ENCODE data around the gene USHBP1. TPM values are rescaled to one million over a fixed set of nuclear protein-coding genes. Genes with fewer than 3 reads are reported as not detected.

The USHBP1 gene
- total and polyA plus RNA-seq, 2 experiments from 2014 or later = 4.0 to 5.6 TPM

- Mint-ChIP-seq H3K27me3 (ENCODE audit: insufficient read depth, low read depth, poor library complexity) (peaks cover 29% of the 10 kb centered on the region), H3K9me3 (no peaks in the 10 kb centered on the region; the same call in 1 of the 3 replicates), H3K4me1 (peaks cover 38% of the 10 kb centered on the region), H3K36me3 (ENCODE audit: low read depth) (peaks cover 15% of the 10 kb centered on the region; the same call in 2 of the 3 replicates), H3K4me3 (peak overlapping the region; percentile 95), H3K27ac (peak overlapping the region; percentile 32; the same call in 1 of the 2 replicates)
- Histone ChIP-seq H3K79me2 (replicated peaks; ENCODE audit: insufficient read depth) (peaks cover 35% of the 10 kb centered on the region), H3K36me3 (ENCODE audit: insufficient read depth) (no peaks in the 10 kb centered on the region), H3F3A (replicated peaks; ENCODE audit: low read depth) (peaks cover 37% of the 10 kb centered on the region), H3K4me2 (no peak overlapping the region), H3K27me3 (ENCODE audit: insufficient read depth) (no peaks in the 10 kb centered on the region), H4K20me1 (replicated peaks; ENCODE audit: insufficient read depth) (peaks cover 16% of the 10 kb centered on the region), H3K4me3 (no peak overlapping the region), H3K4me1 (ENCODE audit: insufficient read depth) (peaks cover 34% of the 10 kb centered on the region), H3K9me2 (ENCODE audit: insufficient read depth) (no peaks in the 10 kb centered on the region), H3K27ac (ENCODE audit: low read depth) (no peak overlapping the region), H2AFZ (no peak overlapping the region)
- ATAC-seq (no peak), DNase-seq (ENCODE audit: low spot score) (no peak)
- TF ChIP-seq EZH2phosphoT487 (IDR thresholded peaks at IDR 0.05; ENCODE audit: unreplicated experiment) (no peak), ZNF114 (CRISPR knock-in tag; IDR thresholded peaks at IDR 0.05) (no peak), EZH2 (IDR thresholded peaks at IDR 0.05; ENCODE audit: low read depth, unreplicated experiment) (no peak), REST (IDR thresholded peaks at IDR 0.05; ENCODE audit: unreplicated experiment) (no peak), CTCF (conservative IDR thresholded peaks at IDR 0.05; ENCODE audit: low read depth in 2 of 2) (no peak), NANOG (IDR thresholded peaks at IDR 0.05; ENCODE audit: borderline replicate concordance) (no peak), POLR2AphosphoS5 (IDR thresholded peaks at IDR 0.05; ENCODE audit: low read depth) (no peak), STAT1 (IDR thresholded peaks at IDR 0.05; ENCODE audit: unreplicated experiment) (no peak), ETS1 (IDR thresholded peaks at IDR 0.05) (no peak), JUNB (IDR thresholded peaks at IDR 0.05; ENCODE audit: unreplicated experiment) (no peak), ZNF462 (CRISPR knock-in tag; IDR thresholded peaks at IDR 0.05) (no peak), CREB1 (CRISPR knock-in tag; IDR thresholded peaks at IDR 0.05; ENCODE audit: low read depth) (no peak), ZNF331 (CRISPR knock-in tag; IDR thresholded peaks at IDR 0.05; ENCODE audit: low read depth) (no peak)
These were observed 43.4 kb upstream of the USHBP1 start for GRCh38 chr19:17307876-17308377.

Data from GM23338 (cell line).